DMS153 treated with DMSO at 0.1 percent for 48 hours (cell line): ENCODE results near the gene CPSF4L.

ENCODE experiments used
- DNase-seq: peaks from one replicate; lab custom pipeline; 2025; ENCODE audit not compliant: unreplicated experiment; lab: John Stamatoyannopoulos, UW

Gene CPSF4L

DNA sequence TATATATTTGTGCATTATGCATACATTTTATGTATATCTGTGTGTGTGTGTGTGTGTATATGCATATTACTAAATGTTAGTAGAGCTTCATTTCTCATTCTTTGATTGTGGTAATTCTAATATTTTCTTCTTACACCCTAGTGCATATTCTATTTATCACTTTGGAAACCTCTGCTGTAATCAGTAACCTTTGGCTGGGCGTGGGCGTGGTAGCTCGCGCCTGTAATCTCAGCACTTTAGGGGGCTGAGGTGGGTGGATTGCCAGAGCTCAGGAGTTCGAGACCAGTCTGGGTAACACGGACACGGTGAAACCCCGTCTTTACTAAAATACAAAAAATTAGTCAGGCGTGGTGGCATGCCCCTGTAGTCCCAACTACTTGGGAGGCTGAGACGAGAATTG, 26.9 kb downstream of the CPSF4L start:
- no peak for DNase-seq

DNA sequence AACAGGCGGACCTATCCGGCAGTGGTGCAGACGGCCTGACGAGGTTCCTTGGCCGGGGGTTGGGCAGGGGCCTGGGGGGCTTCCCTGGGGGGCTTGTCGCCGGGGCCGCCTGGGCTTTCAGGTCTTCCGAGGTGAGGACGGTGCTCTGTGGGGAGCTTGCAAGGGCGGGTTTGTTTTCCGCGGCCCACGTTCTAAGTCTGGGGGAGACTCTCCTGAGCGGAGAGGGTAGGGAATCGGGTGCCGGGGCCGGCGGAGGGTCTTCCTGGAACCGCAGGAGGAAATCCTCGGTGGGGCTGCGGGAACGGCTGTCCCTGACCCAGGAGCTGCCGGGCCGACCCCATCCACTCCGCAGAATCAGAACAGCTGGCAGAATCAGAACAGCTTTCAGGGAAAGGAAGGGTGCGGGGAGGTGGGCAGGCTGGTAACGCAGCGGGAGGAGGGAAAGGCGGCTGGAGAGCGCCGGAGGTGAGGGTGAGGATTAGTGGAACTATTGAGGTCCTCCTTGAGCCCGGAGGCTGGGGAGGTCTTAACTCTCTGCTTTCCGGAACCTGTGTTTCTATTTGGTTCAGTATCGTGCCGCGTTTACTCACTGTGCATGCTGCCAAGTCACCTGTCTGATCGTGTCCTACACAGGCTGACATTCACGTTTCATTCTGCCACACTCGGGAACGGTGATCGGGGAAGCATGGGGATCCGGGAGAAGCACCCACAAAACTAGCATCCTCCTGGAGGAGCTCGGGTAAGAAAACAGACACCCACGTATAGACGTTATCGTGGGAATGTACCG, 28.9 kb downstream of the CPSF4L start:
- DNase-seq = no peak

DNA sequence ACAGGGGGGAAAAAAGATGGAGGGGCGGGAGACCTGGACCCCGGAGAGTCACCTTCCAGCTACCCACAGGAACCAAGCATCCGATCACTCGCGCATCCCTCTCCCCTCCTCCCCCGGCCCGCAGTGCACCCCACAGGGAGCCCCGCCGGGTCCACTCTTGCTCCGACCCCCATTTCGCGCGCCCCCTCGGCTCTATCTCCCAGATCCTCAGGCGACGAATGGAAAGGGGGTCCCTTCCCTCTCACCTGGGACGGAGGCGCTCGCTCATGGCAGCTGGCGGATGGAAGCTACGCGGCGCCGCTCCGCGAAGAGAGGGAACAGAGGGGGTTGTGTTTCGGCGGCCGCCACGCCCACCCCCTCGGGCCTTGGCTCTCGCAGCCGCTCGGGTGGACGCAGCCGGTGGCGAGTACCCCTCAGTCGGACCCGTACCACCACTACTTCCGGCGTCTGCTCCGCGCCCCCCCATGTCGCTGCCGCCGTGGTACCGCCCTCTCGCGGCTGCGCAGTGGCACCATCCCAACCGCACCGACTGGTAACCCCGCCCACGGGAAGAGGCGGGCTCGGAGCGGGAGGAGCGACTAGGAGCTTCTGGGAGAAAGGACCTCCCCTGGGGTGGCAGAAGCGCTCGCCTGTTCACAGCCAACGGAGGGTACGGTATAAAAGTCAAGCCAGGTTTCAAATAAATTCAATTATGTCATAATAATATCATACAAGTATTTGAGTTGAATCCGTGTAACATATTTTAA, 29.7 kb downstream of the CPSF4L start:
- DNase-seq = peak; percentile 87

DNA sequence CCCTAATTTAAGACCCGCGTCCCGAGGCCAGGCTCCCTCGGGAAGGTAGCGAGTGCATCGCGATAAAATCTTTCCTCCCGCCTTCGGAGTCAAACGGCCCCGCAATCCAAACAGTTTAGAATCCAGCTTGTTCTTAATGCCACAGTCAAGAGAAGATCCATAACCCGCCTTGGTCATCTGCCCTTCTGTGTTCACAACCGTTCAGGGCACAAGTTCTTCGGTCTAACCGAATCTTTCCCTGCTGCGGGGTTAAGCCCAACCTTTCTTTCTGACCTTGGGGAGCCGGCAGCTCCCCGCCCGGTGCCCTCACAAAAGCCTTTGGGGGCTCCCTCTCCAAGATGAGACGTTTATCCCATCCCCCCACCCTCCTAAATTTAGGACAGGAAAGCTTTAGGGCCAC, 30.3 kb downstream of the CPSF4L start:
- DNase-seq = no peak

DNA sequence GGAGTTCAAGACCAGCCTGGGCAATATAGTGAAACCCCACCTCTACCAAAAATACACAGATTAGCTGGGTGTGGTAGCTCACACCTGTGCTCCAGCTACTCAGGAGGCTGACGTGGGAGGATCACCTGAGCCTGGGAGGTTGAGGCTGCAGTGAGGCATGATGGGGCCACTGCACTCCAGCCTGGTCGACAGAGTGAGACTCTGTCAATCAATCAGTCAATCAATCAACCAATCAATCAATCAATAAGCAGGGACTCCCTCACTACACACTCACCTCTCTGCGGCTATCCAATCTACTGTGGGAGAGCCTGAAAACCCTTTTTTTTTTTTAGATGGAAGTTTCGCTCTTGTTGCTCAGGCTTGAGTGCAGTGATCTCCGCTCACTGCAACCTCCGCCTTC, 31.6 kb downstream of the CPSF4L start:
- no peak for DNase-seq

DNA sequence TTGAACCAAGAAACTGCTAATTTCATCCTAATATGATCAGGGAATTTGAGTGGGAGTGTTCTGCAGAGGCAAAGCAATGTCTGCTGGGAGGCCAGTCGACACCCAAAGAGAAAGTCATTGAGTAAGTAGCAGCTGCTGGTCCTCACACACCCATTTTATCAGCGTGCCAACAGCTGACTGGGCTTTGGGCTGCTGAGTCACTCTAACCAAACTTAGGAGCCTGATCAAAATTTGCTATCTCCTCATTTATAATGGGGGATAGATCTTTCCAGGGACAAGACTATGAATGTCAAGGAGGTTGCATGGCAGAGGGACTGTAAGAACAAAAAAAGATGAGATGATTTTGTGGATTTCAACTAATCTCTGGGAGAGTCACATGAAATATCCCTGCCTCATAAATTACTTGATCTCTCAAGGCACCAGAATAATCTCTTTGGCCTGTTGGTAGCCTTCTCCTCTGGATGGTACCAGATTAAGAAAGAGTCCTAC, 32.9 kb downstream of the CPSF4L start:
- no peak for DNase-seq

DNA sequence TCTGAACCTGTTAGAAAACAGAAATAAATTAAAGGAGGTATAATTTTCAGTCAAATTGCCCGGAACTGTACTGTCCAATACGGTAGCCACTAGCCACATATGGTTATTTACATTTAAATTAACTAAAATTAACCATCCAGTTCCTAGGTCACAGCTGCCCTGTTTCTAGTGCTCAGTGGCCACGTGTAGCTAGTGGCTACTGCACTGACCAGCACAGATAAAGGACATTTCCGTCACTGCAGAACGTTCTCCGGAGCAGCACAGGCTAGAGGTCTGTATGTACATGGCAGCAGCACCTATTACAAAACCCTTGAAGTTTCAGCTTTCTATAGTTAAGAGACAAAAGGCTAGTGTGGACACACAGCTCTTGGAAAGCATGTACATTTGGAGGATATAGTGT, 33.7 kb downstream of the CPSF4L start:
- DNase-seq = no peak

DNA sequence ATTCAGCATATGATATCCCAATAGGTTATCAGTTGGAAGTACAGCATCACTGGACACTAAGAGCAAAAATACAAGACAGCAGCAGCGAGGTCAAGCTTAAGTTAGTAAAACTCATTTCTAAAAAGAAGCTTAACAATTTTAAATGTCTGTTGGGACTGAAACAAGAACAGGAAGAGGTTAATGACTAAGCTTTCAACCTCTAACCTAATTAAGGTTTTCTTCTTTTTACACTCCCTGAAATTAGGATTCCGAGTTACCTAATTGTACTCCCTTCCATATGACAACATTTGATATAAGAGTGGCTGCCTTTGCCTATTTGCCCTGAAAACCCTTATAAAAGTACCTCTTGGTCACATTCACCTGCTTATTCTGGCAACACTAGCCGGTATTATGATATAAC, 34.3 kb downstream of the CPSF4L start:
- no peak for DNase-seq

DNA sequence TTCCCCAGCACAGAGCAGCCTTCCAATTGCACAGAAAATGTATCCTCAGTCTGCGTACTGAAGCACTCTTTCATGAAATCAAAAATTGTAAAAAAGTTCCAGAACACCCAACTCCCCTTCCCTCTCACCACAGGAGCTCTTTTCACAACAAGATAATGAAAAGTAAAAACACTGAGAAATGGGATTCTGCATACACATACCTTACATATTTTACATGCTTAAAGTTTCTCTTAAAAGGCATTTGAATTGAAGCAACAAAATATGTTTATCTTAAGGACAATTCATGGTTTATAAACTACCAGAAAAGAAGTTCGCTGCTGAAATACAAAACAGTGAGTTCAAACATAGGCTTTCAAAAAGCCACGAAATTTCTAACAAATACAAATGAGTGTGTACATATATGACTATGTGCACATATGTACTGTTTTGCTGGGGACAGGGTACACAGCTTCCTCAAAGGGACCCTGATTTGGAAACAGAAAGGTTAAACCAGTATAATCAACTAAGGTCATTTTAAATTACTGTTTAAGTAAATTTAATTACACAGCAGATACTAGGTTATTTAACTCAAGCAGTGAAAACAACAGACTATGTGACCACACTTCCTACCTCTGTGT, 35.0 kb downstream of the CPSF4L start:
- DNase-seq = no peak

DNA sequence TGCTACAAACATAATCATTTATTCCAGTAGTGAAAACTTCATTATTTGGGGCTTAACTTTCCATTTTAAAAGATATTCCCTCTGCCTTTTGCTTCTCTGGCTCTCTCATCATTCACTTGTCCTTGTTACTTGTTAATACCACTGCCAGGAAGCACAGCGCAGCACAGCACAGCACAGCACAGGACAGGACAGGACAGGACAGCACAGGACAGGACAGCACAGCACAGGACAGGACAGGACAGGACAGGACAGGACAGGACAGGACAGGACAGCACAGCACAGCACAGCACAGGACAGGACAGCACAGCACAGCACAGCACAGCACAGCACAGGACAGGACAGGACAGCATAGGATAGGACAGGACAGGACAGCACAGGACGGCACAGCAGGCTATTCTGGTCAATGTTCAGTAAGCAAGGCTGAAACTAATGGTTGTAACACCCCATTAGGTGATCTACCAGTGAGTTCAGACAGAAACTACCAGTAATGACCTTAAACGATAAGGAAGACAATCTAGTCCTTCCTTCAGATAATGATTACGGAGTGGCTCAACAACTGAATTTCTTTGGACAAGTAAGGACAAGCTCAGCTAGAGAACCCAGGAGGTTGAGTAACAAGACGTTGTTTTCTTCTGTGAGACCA, 36.9 kb downstream of the CPSF4L start:
- DNase-seq = no peak

DNA sequence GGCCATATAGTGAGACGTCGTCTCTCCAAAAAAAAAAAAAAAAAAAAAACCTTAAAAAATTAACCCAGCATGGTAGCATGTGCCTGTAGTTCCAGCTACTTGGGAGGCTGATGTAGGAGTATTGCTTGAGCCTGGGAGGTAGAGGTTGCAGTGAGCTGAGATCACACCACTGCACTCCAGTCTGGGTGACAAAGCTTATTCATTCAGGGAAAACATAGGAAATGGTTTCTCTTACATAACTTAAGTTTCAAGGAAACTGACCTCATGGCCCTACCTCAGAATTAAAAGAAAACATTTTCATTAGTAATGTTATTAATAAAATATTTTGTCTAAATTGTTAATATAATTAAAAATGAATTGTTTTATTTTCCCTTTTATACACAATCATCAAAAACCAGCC, 37.4 kb downstream of the CPSF4L start:
- no peak for DNase-seq

DNA sequence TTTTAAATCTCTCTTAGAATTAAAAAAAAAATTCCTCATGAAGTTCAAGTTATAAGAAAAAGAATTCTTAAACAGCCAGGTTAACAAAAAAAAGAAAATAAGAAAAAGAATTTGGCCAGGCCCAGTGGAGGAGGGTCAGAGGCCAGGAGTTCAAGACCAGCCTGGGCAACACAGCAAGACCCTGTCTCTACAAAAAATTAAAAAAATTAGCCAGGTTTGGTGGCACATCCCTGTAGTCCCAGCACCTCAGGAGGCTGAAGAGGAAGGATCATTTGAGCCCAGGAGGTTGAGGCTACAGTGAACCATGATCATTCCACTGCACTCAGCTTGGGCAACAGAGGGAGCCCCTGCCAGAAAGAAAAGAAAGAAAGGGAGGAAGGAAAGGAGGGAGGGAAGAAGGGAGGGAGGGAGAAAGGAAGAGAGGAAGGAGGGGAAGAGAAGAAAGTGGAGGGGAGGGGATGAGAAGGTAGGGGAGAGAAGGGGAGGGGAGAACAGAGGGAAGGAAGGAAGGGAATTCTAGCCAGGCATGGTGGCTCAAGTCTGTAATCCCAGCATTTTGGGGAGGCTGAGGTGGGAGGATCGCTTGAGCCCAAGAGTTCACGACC, 38.0 kb downstream of the CPSF4L start:
- no peak for DNase-seq

DNA sequence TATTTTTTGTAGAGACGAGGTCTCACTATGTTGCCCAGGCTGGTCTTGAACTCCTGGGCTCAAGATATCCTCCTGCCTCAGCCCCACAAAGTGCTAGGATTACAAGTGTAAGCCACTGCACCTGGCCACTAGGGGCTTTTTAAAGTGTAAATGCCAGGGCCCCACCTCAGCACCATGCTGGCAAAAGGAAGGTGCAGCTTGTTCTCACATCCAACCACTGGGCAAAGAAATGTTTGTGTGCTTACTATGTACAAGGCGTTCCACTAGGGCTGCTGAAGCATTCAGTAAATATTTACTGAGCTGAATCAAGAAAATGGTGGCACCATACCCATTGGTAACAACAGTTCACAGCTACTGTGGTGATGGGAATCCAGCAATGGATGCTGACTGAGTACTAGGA, 46.2 kb downstream of the CPSF4L start:
- DNase-seq = no peak

DNA sequence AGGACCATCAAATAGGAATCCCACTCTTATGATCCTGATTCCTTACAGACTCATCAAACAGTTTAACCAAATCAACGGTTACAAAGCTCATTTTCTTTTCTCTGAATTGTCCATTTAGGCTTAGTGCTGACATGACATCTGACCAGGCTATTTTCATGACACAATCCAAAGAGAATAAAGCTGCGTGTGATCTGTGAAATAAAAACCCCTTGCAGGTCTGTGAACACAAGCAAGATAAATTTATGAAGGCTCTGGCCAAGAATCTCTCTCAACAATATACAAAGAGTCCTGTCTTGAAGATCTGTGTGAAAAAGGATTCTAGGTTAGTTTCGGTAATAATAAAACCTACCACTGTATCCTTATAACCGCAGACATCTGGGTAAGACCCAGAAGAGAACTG, 46.8 kb downstream of the CPSF4L start:
- DNase-seq = no peak

DNA sequence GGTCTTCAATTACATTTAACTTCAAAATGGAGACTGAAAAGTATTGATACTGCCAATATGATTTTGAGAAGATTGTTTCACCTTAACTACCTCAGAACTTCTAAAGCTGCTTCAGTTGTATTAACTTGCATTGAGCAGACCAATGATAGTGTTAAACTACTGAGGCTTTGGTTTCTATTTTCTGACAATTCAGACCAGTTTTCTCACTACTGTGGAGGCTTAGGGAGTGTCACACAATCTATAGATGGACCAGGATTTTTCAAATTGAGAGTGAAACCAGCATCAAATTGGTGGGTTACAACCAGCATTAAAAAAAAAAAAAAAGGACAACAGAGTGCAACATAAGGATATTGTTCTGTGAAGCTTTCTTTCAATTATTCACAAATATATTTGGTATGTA, 47.7 kb downstream of the CPSF4L start:
- DNase-seq = no peak

DNA sequence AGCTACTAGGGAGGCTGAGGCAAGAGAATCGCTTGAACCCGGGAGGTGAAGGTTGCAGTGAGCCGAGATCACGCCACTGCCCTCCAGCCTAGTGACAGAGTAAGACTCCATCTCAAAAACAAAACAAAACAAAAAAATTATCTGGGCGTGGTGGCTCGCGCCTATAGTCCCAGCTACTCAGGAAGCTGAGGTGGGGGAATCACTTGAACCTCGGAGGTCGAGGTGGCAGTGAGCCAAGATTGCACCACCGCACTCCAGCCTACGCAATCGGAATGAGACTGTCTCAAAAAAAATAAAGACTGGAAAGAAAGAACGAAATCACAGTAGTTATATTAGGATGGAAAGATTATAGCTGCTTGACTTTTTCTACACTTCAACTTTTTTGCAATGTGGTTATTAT, 49.9 kb downstream of the CPSF4L start:
- DNase-seq = no peak

DNA sequence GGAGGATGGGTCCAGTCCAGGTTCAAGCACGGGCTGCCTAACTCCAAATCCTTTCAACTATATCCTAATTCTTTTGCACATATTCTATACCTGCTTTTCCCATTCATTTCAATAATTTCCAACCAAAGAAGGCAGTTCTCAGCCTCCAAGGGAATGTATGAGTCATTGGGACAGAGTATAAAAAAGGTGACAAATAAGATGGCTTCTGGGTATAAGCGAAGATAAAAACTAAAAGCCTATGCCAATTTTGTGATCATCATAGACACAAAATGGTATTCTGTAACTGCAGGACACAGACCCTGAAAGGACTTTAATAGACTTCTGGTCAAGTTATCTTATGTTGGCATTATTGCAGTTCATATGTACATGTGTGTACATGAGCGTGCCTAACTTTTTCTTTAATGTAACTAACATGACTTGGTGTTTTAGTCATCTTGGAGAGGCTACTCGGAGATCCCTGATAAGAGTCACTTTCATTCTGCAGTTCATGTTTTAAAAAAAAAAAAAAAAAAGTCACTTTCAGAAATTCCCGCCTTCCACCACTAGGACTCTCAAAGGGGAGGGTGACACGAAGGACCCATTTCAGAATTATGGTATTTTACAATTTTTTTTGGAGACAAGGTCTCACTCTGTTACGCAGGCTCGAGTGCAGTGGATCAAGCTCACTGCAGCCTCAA, 51.5 kb downstream of the CPSF4L start:
- no peak for DNase-seq

DNA sequence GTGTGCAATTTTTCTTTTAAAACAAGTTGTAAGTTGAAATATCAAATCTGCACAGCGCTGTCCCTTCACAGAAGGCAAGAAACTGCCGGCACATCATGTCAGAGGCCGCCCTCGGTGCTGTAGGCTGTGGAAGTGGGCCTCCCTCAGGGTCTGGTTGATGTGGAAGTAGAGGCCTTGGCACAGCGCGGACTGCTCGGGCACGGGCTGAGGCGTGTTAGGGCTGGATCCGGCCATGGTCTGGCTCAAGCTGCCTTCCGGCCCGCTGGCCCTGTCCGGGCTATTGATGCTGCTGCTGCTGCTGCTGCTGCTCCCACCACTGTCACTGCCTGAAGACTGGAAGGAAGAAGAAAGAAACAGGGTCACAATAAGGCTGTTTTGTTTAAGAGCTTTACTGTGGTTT, 52.2 kb downstream of the CPSF4L start:
- DNase-seq = no peak

DNA sequence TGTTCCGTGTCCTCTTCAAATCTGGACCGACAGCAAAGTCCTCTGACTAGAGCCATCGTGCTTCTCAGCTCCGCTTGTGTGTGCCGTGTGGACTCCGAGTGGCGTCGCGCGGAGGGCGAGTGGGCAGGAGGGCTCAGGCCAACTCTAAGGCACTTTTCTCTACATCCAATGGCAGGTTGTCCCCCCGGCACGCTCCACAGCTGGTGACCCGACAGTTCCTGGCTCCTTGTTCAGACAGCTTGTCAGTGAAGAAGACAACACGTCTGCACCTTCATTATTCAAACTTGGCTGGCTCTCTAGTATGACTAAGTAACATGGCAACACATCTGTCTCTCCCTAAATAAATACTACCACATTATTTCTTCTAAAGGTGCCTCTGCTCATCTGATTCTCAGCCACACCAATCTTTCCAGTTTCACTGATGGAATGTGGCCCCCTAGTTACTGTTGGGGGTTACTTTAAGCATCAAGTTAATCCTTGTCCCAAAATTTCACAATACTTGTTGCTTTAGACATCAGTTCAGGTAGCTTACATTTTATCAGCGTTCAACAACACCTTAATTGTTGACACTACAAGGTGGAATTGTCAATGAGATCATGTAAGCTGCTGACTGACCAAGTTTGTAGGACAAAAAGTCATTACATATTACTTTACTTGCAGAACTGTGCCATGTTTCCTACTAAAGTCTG, 53.4 kb downstream of the CPSF4L start:
- DNase-seq = no peak

DNA sequence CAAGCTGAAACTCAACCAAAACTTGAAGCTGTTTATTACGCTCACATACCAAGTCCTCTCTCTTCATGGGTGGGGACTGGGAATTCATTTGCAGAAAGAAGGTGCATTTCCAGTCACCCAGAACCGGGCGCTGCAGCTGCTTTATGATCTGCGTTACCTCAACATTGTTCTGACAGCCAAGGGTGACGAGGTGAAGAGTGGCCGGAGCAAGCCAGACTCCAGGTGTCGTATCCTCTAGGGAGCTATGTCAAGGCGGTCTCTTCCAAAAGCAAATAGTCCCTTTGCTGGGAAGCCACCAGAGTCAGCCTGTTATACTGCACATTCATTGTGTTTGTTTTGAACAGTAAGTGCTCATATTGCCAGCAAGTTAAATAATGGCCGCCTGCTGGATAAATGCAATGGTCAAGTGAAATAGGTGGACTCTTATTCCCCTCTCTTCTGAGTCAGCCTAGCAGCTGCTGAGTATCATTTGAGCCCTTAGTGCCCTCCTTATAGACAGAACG, 56.2 kb downstream of the CPSF4L start:
- DNase-seq = peak; percentile 96
